DMS153 (cell line): ENCODE results near the gene RAB3C.
"Not testable (repeated sequence)": the region's sequence is repeated elsewhere in the genome, so short reads cannot be mapped to it uniquely, and the experiment has no call there.

ENCODE experiments used
- DNase-seq: peaks from one replicate; lab custom pipeline; 2025; lab: John Stamatoyannopoulos, UW

The RAB3C gene

DNA sequence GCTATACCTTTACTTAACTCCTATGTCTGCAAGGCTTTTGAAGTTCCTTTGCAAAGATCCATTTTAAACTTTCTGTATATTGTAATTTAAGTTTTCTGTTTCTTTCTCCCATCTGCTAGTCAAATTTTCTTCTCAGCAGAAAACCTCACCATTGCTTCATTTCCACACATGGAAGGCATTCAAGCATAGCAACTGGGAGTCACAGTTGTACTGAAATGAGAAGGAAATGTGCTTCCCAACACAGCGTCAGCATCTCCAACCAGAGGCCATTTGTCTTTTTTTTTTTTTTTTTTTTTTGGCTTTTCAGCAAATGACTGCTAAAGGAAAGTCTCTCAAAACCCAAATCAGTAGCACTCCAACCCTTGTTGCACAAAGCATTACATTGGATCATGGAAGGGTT is 92.5 kb downstream of the RAB3C start:
- DNase-seq = no peak

- DNase-seq = no peak
These were observed 94.8 kb downstream of the RAB3C start for GRCh38 chr5:58677650-58678049.

GRCh38 chr5:58680503-58680902 is 97.6 kb downstream of the RAB3C start:
- DNase-seq = no peak

DNA sequence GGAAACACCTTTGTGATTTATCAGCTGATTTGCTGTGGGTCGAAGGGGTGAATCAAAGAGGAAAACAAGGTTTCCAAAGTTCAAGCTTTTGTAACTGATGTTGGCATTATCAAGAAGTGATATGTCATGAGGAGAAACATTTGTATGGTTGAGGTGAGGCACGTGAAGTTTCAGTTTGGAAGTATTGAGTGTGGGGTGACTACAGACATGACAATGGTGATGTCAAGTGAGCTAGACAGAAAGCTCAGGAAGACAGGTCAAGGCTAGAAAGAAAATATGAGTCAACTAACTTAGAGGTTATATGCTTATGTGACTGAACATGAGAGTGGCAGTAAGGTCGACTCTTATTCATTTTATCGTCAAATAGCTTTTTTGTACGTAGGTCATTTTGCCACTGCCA is 99.1 kb downstream of the RAB3C start:
- DNase-seq = no peak

- DNase-seq = no peak
These were observed 100.7 kb downstream of the RAB3C start for GRCh38 chr5:58683567-58683966.

GRCh38 chr5:58687079-58687478 is 104.2 kb downstream of the RAB3C start:
- no peak for DNase-seq

GRCh38 chr5:58687595-58687994 is 104.7 kb downstream of the RAB3C start:
- no peak for DNase-seq

DNA sequence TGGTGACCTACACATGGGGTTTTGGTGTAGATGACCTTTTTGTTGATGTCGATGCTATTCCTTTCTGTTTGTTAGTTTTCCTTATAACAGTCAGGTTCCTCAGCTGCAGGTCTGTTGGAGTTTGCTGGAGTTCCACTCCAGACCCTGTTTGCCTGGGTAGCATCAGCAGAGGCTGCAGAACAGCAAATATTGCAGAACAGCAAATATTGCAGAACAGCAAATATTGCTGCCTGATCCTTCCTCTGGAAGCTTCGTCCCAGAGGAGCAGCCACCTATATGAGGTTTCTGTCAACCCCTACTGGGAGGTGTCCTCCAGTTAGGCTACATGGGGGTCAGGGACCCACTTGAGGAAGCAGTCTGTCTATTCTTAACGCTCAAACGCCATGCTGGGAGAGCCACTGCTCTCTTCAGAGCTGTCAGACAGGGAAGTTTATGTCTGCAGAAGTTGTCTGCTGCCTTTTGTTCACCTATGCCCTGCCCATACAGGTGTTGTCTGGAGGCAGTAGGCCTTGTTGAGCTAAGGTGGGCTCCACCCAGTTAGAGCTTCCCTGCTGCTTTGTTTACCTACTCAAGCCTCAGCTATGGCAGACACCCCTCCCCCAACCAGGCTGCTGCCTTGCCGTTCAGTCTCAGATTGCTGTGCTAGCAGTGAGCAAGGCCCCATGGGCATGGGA is 116.3 kb downstream of the RAB3C start:
- not testable (repeated sequence) for DNase-seq

DNA sequence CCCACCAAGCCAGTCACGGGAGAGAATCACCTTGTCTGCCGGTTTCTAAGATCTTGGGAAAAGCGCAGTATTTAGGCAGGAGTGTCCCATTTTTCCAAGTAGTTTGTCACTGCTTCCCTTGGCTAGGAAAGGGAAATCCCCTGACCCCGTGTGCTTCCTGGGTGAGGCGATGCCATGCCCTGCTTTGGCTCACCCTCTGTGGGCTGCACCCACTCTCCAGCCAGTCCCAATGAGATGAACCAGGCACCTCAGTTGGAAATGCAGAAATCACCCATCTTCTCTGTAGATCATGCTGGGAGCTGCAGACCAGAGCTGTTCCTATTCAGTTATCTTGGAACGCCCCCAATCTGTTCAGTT is 116.9 kb downstream of the RAB3C start:
- DNase-seq = no peak

- no peak for DNase-seq
These were observed 121.2 kb downstream of the RAB3C start for GRCh38 chr5:58703925-58704555.

GRCh38 chr5:58706736-58707135 is 123.9 kb downstream of the RAB3C start:
- no peak for DNase-seq

GRCh38 chr5:58708456-58708855 is 125.6 kb downstream of the RAB3C start:
- DNase-seq = no peak

GRCh38 chr5:58710425-58710824 is 127.5 kb downstream of the RAB3C start:
- not testable (repeated sequence) for DNase-seq

- no peak for DNase-seq
These were observed 128.0 kb downstream of the RAB3C start for GRCh38 chr5:58710871-58711270.

GRCh38 chr5:58711965-58712364 is 129.1 kb downstream of the RAB3C start:
- no peak for DNase-seq

GRCh38 chr5:58714046-58714445 is 131.2 kb downstream of the RAB3C start:
- no peak for DNase-seq

- DNase-seq = no peak
These were observed 133.3 kb downstream of the RAB3C start for GRCh38 chr5:58715997-58716656.

DNA sequence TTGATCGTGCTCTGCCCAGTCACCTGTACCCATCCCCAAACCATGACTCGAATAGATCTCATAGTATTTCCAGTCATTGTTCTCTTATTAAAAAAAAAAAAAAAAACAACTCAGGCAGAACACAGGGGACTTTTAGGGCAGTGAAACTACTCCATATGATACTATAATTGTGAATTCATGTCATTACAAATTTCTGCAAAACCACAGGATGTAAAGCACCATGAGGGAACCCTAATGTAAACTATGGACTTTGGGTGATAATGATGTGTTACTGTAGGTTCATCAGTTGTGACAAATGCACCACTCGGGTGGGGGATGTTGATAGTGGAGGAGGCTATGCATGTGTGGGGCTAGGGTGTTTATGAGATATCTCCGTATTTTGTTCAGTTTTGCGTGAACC is 133.8 kb downstream of the RAB3C start:
- DNase-seq = no peak

- DNase-seq = no peak
These were observed 134.6 kb downstream of the RAB3C start for GRCh38 chr5:58717303-58718007.

DNA sequence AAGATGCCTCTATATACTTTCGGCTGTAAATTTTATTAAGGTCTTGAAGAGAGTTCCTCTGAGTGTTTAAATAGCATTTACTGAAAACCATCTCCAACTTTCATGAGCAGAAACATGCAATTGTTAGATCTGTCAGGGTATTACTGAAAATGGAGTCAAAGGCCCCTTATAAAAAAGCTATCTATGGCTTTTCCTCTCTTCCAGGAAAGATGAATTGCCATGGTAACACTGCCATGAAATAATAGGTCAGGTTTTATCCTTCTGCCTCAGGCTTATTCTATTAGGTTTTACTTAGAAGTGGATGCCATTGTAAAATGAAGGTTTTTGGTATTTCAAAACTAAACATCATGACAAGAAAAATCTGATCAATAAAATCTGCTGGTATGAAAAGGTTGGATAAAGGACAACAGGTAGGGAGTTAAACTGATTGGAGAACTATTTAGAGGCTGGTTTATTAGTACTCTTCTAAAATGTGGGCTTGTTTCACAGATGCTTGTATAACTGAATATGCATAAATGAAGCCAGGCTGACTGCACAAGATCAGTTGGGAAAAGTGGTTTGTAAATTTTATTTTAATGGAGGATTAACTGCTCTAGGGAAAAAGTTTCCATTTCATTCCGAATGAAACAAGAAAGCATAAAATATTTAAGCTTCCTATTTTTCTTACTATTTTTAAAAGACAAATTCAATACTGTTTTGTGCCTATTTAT is 135.5 kb downstream of the RAB3C start:
- no peak for DNase-seq

GRCh38 chr5:58722160-58722559 is 139.3 kb downstream of the RAB3C start:
- DNase-seq = no peak

DNA sequence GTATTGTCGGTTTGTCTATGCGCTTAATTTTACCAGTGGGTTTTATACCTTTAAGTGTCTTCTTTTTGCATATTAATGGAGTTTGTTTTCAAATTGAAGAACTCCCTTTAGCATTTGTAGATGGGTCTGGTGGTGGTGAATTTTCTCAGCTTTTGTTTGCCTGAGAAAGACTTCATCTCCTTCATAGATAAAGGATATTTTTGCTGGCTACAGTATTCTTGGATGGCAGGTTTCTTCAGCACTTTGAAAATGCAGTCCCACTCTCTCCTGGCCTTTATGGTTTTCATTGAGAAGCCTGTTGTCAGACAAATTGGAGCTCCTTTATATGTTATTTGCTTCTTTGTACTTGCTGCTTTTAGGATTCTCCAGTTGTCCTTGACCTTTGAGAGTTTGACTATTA is 142.1 kb downstream of the RAB3C start:
- DNase-seq = no peak
